ENCODE measurements around the gene TRIM33. TPM values are rescaled to one million over a fixed set of nuclear protein-coding genes. Genes with fewer than 3 reads are reported as not detected.

TRIM33 gene
- total RNA-seq, 1 experiment from 2014 or later, result 41.2 TPM

- Histone ChIP-seq H3K9ac (ENCODE audit: low read length) (no peak overlapping the region), H2AFZ (ENCODE audit: low read depth, low read length, poor library complexity, severe bottlenecking) (no peak overlapping the region), H3K79me2 (ENCODE audit: insufficient read depth, low read length) (no peaks in the 10 kb centered on the region), H3K4me3 (replicated peaks in 1 of 2; ENCODE audit: low read depth in 1 of 2, low read length in 2 of 2) (no peak overlapping the region), H3K27me3 (ENCODE audit: insufficient read depth, low read length) (no peaks in the 10 kb centered on the region), H3K9me3 (ENCODE audit: control insufficient read depth in 1 of 2, insufficient read depth in 1 of 2, low read depth in 1 of 2, low read length in 2 of 2) (no peaks in the 10 kb centered on the region), H3K4me2 (ENCODE audit: low read length) (no peak overlapping the region), H3K27ac (ENCODE audit: low read depth, low read length) (no peak overlapping the region), H4K20me1 (ENCODE audit: insufficient read depth) (no peaks in the 10 kb centered on the region), H3K4me1 (ENCODE audit: control insufficient read depth in 1 of 2, insufficient read depth in 2 of 2, low read length in 2 of 2) (no peaks in the 10 kb centered on the region), H3K9me2 (ENCODE audit: insufficient read depth) (no peaks in the 10 kb centered on the region), H3K36me3 (ENCODE audit: control insufficient read depth in 1 of 2, insufficient read depth in 2 of 2, low read length in 2 of 2) (no peaks in the 10 kb centered on the region)
- no TSS peak for BruUV-seq (replicated peaks)
- CTCF ChIA-PET, result no interaction called here
- POLR2A ChIA-PET, result no interaction called here
- RAD21 ChIA-PET (ENCODE audit: low non-redundant PET in 1 of 2, low total read pairs in 2 of 2, uncharacterized antibody in 2 of 2, unreplicated experiment in 2 of 2), result no interaction called here
- DNase-seq (ENCODE audit: low read depth, low spot score), result no peak
- no peak for TF ChIP-seq ELF1 (IDR thresholded peaks at IDR 0.05; ENCODE audit: borderline replicate concordance, low read depth)
- no peak for TF ChIP-seq CBX3 (IDR thresholded peaks at IDR 0.05; ENCODE audit: low read depth)
- no peak for TF ChIP-seq SP1 (IDR thresholded peaks at IDR 0.05; ENCODE audit: low read depth)
- TF ChIP-seq POLR2AphosphoS5 (IDR thresholded peaks at IDR 0.05; ENCODE audit: low read depth, low read length), result no peak
- TF ChIP-seq SRF (IDR thresholded peaks at IDR 0.05; ENCODE audit: low read depth), result no peak
- TF ChIP-seq EZH2 (IDR thresholded peaks at IDR 0.05), result no peak
- TF ChIP-seq EGR1 (IDR thresholded peaks at IDR 0.05; ENCODE audit: low read depth), result no peak
- TF ChIP-seq, protein P1, sequence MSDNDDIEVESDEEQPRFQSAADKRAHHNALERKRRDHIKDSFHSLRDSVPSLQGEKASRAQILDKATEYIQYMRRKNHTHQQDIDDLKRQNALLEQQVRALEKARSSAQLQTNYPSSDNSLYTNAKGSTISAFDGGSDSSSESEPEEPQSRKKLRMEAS (IDR thresholded peaks at IDR 0.05), result no peak
- no peak for TF ChIP-seq JUND (IDR thresholded peaks at IDR 0.05)
- no peak for TF ChIP-seq RAD21 (IDR thresholded peaks at IDR 0.05; ENCODE audit: low read depth)
- no peak for TF ChIP-seq ZFX (IDR thresholded peaks at IDR 0.05)
- TF ChIP-seq ATF3 (IDR thresholded peaks at IDR 0.05), result no peak
- TF ChIP-seq, protein P2, sequence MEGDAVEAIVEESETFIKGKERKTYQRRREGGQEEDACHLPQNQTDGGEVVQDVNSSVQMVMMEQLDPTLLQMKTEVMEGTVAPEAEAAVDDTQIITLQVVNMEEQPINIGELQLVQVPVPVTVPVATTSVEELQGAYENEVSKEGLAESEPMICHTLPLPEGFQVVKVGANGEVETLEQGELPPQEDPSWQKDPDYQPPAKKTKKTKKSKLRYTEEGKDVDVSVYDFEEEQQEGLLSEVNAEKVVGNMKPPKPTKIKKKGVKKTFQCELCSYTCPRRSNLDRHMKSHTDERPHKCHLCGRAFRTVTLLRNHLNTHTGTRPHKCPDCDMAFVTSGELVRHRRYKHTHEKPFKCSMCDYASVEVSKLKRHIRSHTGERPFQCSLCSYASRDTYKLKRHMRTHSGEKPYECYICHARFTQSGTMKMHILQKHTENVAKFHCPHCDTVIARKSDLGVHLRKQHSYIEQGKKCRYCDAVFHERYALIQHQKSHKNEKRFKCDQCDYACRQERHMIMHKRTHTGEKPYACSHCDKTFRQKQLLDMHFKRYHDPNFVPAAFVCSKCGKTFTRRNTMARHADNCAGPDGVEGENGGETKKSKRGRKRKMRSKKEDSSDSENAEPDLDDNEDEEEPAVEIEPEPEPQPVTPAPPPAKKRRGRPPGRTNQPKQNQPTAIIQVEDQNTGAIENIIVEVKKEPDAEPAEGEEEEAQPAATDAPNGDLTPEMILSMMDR (IDR thresholded peaks at IDR 0.05 in 2 of 3, conservative IDR thresholded peaks at IDR 0.05 in 1 of 3; ENCODE audit: borderline replicate concordance in 1 of 3, insufficient read depth in 1 of 3, low read depth in 2 of 3, low read length in 2 of 3), result no peak
- TF ChIP-seq, protein P3, sequence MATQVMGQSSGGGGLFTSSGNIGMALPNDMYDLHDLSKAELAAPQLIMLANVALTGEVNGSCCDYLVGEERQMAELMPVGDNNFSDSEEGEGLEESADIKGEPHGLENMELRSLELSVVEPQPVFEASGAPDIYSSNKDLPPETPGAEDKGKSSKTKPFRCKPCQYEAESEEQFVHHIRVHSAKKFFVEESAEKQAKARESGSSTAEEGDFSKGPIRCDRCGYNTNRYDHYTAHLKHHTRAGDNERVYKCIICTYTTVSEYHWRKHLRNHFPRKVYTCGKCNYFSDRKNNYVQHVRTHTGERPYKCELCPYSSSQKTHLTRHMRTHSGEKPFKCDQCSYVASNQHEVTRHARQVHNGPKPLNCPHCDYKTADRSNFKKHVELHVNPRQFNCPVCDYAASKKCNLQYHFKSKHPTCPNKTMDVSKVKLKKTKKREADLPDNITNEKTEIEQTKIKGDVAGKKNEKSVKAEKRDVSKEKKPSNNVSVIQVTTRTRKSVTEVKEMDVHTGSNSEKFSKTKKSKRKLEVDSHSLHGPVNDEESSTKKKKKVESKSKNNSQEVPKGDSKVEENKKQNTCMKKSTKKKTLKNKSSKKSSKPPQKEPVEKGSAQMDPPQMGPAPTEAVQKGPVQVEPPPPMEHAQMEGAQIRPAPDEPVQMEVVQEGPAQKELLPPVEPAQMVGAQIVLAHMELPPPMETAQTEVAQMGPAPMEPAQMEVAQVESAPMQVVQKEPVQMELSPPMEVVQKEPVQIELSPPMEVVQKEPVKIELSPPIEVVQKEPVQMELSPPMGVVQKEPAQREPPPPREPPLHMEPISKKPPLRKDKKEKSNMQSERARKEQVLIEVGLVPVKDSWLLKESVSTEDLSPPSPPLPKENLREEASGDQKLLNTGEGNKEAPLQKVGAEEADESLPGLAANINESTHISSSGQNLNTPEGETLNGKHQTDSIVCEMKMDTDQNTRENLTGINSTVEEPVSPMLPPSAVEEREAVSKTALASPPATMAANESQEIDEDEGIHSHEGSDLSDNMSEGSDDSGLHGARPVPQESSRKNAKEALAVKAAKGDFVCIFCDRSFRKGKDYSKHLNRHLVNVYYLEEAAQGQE (IDR thresholded peaks at IDR 0.05; ENCODE audit: low read depth), result no peak
- no peak for TF ChIP-seq SIN3A (IDR thresholded peaks at IDR 0.05; ENCODE audit: low read depth)
- no peak for TF ChIP-seq TCF7L2 (IDR thresholded peaks at IDR 0.05; ENCODE audit: borderline replicate concordance, extremely low read depth, insufficient read depth, insufficient read length)
- TF ChIP-seq ZNF274 (IDR thresholded peaks at IDR 0.05; ENCODE audit: low read depth, low read length), result no peak
- no peak for TF ChIP-seq FOSL1 (IDR thresholded peaks at IDR 0.05; ENCODE audit: low read depth)
- TF ChIP-seq ZBTB33 (IDR thresholded peaks at IDR 0.05; ENCODE audit: extremely low read depth, insufficient replicate concordance, low read length), result no peak
- intact Hi-C loops (cut with micrococcal nuclease), result no loop called here
- no peak for ATAC-seq
Measured at GRCh38 chr1:114387010-114387360, 124.0 kb downstream of the TRIM33 start.
